HG03135 (cell line): ENCODE data around the gene FAM98B.
A peak's percentile ranks its signal among the peaks of the same experiment; 100 is the strongest.

Source experiments
- ATAC-seq: cut with Tn5 transposase; IDR thresholded peaks from one replicate; pipeline ENCODE4 v1.9.1; 2021; ENCODE audit warnings: mild to moderate bottlenecking, moderate library complexity; ENCODE audit not compliant: unreplicated experiment

FAM98B gene

DNA sequence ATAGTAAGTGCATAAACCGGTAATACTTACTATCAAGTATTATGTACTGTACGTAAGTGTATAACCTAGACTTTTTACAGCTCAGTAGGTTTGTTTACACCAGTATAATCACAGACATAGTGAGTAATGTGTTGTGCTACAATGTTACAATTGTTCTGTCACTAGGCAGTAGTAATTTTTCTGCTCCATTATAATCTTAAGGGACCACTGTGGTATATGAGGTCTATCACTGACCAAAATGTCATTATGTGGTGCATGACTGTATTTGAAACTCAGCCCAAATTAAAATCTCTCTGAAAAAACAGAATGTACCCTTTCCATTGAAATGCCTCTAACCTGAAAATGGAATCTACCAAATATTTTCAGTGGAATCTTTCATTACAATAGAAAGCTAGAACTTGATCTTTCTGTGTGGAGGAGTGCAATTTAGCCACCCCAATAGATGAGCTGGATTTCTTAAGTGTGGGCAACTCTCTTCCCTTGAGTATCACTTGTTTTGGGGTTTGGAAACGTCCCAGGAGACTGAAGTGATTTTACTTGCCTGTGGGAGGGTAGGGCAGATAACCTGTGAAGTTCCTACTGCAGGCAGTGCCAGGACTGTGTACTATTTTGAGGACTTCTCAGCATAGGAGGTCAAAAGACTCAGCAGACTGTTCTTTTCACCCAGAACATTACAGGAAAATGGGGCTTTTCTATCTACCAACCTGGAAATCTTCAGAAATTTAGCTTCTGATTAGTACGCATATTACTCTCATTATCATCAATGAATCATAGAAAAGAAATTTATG is 50.9 kb downstream of the FAM98B start:
- ATAC-seq, result no peak

GRCh38 chr15:38506997-38507396 is 53.1 kb downstream of the FAM98B start:
- no peak for ATAC-seq

- no peak for ATAC-seq
Measured at GRCh38 chr15:38507570-38507969, 53.6 kb downstream of the FAM98B start.

DNA sequence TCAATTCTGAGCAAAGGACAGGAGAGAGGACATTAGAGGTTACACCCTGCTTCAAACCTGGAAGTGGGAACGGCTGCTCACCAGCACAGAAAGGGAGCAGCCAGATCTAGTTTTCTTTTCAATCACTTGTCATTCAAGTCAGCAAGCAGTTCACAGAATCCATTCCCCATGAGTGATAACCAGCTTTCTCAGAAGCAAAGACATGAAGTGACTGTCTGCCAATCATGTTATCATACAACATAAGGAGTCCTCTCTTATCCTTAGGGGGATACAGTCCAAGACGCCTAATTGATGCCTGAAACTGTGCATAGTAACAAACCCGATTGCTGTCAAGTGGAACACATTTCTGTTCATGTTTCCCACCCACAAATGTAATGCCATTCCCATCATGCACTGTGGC is 54.7 kb downstream of the FAM98B start:
- no peak for ATAC-seq

- no peak for ATAC-seq
Measured at GRCh38 chr15:38509152-38509551, 55.2 kb downstream of the FAM98B start.

DNA sequence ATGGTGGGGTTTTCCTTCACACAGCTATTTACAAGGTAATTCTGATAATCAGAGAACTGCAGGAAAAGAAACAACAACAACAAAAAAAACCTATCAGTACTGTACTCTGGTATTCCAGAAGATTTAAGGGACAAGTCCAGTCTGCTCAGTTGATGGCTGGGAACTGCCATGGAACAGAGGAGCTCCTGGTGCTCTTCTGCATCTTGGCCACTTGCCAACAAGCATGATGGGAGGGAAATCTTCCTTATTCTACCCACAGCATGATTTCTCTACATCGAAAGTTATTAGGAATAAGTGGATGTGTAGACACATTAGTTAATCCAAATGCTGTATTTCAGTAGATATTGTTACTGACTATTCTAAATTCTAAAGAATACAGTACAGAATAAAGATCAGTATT is 59.0 kb downstream of the FAM98B start:
- no peak for ATAC-seq

GRCh38 chr15:38514601-38515000 is 60.7 kb downstream of the FAM98B start:
- peak; percentile 76 for ATAC-seq

- no peak for ATAC-seq
Measured at GRCh38 chr15:38516626-38517025, 62.7 kb downstream of the FAM98B start.

DNA sequence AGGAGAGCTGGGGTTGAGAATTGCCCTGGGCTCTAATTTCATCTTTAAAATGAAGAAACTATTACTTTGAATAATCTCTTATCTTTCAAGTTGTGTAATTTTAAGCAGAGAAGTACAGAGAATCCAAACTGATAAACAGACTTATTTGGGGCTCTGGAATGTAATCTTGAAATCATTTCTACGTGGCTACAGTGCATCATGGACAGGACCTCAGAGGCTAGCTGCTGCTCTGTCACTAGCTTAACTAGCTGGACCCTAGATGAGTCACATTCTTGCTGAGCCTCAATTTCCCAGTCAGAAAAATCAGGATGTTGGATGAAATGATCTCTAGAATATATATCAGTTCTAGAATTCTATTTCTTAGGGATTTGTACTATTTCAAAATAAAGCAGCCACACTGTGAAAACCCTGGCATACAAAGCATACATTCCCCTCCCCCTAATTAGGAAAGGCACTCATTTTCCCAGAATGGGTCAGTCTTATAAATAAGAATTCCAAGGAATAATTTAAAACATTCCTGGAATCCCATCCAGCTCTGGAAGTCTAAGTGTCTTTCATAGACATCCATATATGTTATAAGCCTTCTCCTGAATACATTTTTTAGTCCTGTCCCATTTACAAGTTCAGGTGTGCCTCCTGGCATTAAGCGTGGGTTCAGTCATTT is 63.5 kb downstream of the FAM98B start:
- no peak for ATAC-seq

- ATAC-seq, result no peak
Measured at GRCh38 chr15:38518084-38518483, 64.2 kb downstream of the FAM98B start.

- ATAC-seq, result no peak
Measured at GRCh38 chr15:38520035-38520434, 66.1 kb downstream of the FAM98B start.

- ATAC-seq, result no peak
Measured at GRCh38 chr15:38521316-38521715, 67.4 kb downstream of the FAM98B start.

- ATAC-seq, result no peak
Measured at GRCh38 chr15:38522922-38523321, 69.0 kb downstream of the FAM98B start.

GRCh38 chr15:38524156-38524555 is 70.2 kb downstream of the FAM98B start:
- no peak for ATAC-seq

- ATAC-seq, result no peak
Measured at GRCh38 chr15:38525489-38525888, 71.6 kb downstream of the FAM98B start.

GRCh38 chr15:38526158-38526557 is 72.2 kb downstream of the FAM98B start:
- ATAC-seq, result no peak

GRCh38 chr15:38528294-38528693 is 74.4 kb downstream of the FAM98B start:
- ATAC-seq, result no peak

DNA sequence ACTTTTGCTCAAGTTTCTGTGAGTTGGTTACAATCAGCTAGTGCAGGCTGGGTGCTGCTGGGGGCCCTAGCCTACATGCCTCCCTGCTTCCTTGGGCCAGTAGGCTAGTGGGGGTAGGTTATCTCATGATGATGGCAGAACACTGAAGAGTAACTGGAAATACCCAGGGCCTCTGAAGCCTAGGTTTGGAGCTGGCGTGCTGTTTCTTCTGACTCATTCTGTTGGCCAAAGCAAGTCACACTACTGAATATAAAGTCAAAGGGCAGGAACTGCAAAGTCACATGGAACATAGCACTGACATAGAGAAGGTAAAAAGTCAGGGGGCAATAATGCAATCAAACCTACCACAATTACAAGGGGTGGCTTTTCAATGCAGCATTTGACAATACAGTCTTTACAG is 76.2 kb downstream of the FAM98B start:
- ATAC-seq, result no peak

DNA sequence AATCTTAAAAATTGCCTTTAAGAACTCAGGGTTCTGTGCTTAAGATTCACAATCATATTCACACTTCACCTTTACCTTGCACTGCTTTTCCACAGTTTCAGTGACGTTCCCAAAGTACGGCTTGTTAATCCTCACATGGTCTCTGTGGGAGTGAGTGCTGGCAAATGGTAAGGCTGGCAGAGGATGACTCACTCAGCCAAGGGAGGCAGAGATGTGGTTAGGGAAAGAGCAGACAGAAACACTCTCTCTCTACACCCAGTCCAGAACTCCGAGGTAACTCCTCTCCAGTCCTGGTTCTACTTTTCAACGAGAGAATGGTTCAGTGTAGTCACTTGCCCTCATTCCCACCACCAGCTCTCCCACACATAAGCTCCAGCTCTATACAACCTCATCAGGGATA is 77.6 kb downstream of the FAM98B start:
- ATAC-seq, result no peak

GRCh38 chr15:38532728-38533127 is 78.8 kb downstream of the FAM98B start:
- no peak for ATAC-seq

GRCh38 chr15:38533416-38533915 is 79.5 kb downstream of the FAM98B start:
- ATAC-seq, result no peak

GRCh38 chr15:38533926-38534325 is 80.0 kb downstream of the FAM98B start:
- no peak for ATAC-seq
